ENCODE results near the gene CGB3.

CGB3 gene

GRCh38 chr19:49016067-49016839 lies 7.9 kb downstream of the CGB3 start:
- DNase-seq (ENCODE audit: low read depth) = no peak

- DNase-seq (ENCODE audit: low read depth) = no peak
Measured at GRCh38 chr19:49014870-49015255, 9.3 kb downstream of the CGB3 start.

- DNase-seq (ENCODE audit: low read depth) = no peak
Measured at GRCh38 chr19:49014123-49014869, 9.8 kb downstream of the CGB3 start.

- DNase-seq (ENCODE audit: low read depth) = no peak
Measured at GRCh38 chr19:49011194-49011593, 12.9 kb downstream of the CGB3 start.

- no peak for DNase-seq (ENCODE audit: low read depth)
Measured at GRCh38 chr19:49010453-49010852, 13.7 kb downstream of the CGB3 start.

GRCh38 chr19:49009828-49010227 lies 14.3 kb downstream of the CGB3 start:
- DNase-seq (ENCODE audit: low read depth) = no peak

- DNase-seq (ENCODE audit: low read depth) = no peak
Measured at GRCh38 chr19:49006905-49007304, 17.2 kb downstream of the CGB3 start.

GRCh38 chr19:49004964-49005614 lies 19.0 kb downstream of the CGB3 start:
- DNase-seq (ENCODE audit: low read depth) = no peak

- DNase-seq (ENCODE audit: low read depth) = no peak
Measured at GRCh38 chr19:49004133-49004532, 20.0 kb downstream of the CGB3 start.

GRCh38 chr19:48999481-49000325 lies 24.4 kb downstream of the CGB3 start:
- DNase-seq (ENCODE audit: low read depth) = no peak

- no peak for DNase-seq (ENCODE audit: low read depth)
Measured at GRCh38 chr19:48997972-48998371, 26.2 kb downstream of the CGB3 start.

- no peak for DNase-seq (ENCODE audit: low read depth)
Measured at GRCh38 chr19:48994035-48994386, 30.1 kb downstream of the CGB3 start.

GRCh38 chr19:48993175-48994034 lies 30.7 kb downstream of the CGB3 start, which contains the start of the genes GYS1 and RUVBL2:
GYS1 (minus strand) TSS chr19:48993309; CDS start chr19:48993112, 197 bp downstream.
RUVBL2 (plus strand) TSS chr19:48993887; CDS start chr19:48993912, 25 bp downstream.
- DNase-seq (ENCODE audit: low read depth) = peak; percentile 98

GRCh38 chr19:48992581-48993174 lies 31.5 kb downstream of the CGB3 start:
- no peak for DNase-seq (ENCODE audit: low read depth)

- DNase-seq (ENCODE audit: low read depth) = no peak
Measured at GRCh38 chr19:48991873-48992580, 32.1 kb downstream of the CGB3 start.

GRCh38 chr19:48991011-48991609 lies 33.0 kb downstream of the CGB3 start:
- no peak for DNase-seq (ENCODE audit: low read depth)

- no peak for DNase-seq (ENCODE audit: low read depth)
Measured at GRCh38 chr19:48990400-48990799, 33.7 kb downstream of the CGB3 start.

- DNase-seq (ENCODE audit: low read depth) = no peak
Measured at GRCh38 chr19:48989701-48990291, 34.3 kb downstream of the CGB3 start.

GRCh38 chr19:48988860-48989259 lies 35.3 kb downstream of the CGB3 start:
- no peak for DNase-seq (ENCODE audit: low read depth)
